Tibial nerve (tissue), 4 donors: Measurements from ENCODE around the gene DEF6.

Source experiments
- EP300 ChIP-seq, 2 donors: sonication (generic); formaldehyde crosslinking; IDR thresholded peaks; one replicate each; pipeline ENCODE4 v1.6.1; 2017; ENCODE audit warnings: antibody characterized with exemption in 2 of 2, mild to moderate bottlenecking in 1 of 2
- POLR2A ChIP-seq, 2 donors: fragments of 450-650 bp; IDR thresholded peaks; one replicate each; pipeline ENCODE4 v1.6.1; 2017; ENCODE audit warnings: antibody characterized with exemption in 2 of 2, mild to moderate bottlenecking in 2 of 2, moderate library complexity in 2 of 2
- TF ChIP-seq, protein P1 (sequence below), 5 experiments: fragments of 200-600 bp in 3 of 5; fragments of 450-650 bp in 2 of 5; sonication (generic) in 3 of 5; IDR thresholded peaks; one replicate each; pipeline ENCODE4 v1.5.1; 2016 to 2019; ENCODE audit warnings: antibody characterized with exemption in 5 of 5, mild to moderate bottlenecking in 3 of 5, moderate library complexity in 2 of 5

DNA sequence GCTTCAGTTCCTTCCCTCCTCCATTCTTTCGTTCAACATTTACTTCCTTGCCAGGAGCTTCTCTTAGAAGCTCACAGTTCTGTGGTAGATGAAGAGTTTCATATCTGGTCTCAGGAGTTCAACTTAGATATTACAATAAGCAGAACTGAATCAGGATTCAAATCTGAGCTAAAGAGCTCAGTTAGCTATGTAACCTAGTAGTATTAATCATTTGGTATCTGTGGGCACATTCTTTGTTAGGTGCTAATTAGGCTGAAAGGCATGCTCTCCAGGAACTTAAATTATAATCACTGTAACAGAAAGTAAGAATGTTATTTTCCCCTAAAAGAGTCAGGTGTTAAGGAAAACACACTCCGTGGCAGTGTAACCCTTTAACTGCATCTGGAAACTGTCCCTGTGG lies 29.7 kb upstream of the DEF6 start:
- TF ChIP-seq, protein P1, sequence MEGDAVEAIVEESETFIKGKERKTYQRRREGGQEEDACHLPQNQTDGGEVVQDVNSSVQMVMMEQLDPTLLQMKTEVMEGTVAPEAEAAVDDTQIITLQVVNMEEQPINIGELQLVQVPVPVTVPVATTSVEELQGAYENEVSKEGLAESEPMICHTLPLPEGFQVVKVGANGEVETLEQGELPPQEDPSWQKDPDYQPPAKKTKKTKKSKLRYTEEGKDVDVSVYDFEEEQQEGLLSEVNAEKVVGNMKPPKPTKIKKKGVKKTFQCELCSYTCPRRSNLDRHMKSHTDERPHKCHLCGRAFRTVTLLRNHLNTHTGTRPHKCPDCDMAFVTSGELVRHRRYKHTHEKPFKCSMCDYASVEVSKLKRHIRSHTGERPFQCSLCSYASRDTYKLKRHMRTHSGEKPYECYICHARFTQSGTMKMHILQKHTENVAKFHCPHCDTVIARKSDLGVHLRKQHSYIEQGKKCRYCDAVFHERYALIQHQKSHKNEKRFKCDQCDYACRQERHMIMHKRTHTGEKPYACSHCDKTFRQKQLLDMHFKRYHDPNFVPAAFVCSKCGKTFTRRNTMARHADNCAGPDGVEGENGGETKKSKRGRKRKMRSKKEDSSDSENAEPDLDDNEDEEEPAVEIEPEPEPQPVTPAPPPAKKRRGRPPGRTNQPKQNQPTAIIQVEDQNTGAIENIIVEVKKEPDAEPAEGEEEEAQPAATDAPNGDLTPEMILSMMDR (IDR thresholded peaks at IDR 0.05), result no peak
- TF ChIP-seq POLR2A (IDR thresholded peaks at IDR 0.05) (no peak), EP300 (IDR thresholded peaks at IDR 0.05) (no peak)
